Left ventricle myocardium inferior (tissue), 1 donor: ENCODE results near the gene LFNG. TPM values are rescaled to one million over a fixed set of nuclear protein-coding genes. Genes with fewer than 3 reads are reported as not detected.

Experiments used
- DNase-seq: peaks from one replicate; pipeline ENCODE4 v3.0.0-alpha.2; 2020
- H3K27ac ChIP-seq: fragments of 200-600 bp; replicated peaks from 2 replicates; pipeline ENCODE4 v1.8.0; 2021
- H3K27me3 ChIP-seq: fragments of 200-600 bp; 2 replicates; pipeline ENCODE4 v1.8.0; 2021; ENCODE audit warnings: low read depth
- H3K36me3 ChIP-seq: fragments of 200-600 bp; 2 replicates; pipeline ENCODE4 v1.8.0; 2021
- H3K4me1 ChIP-seq: fragments of 200-600 bp; 2 replicates; pipeline ENCODE4 v1.8.0; 2021
- H3K4me3 ChIP-seq: fragments of 200-600 bp; 2 replicates; pipeline ENCODE4 v1.8.0; 2021; ENCODE audit warnings: mild to moderate bottlenecking, moderate library complexity
- H3K9me3 ChIP-seq: fragments of 200-600 bp; replicated peaks from 2 replicates; pipeline ENCODE4 v1.8.0; 2021
- intact Hi-C: fragments of 100-400 bp; cut with micrococcal nuclease; formaldehyde crosslinking; loops from one replicate; pipeline ENCODE4 v1.11.0; 2022
- total RNA-seq: library from RNA; stranded (reverse); fragmentation: NEBNext Ultra II Directional; extraction: Animal tissue kit (Norgen Biotek cat#: 25700); gene quantifications from one replicate; pipeline ENCODE4 v1.2.1, GENCODE V29; 2021
- TF ChIP-seq, protein P1 (sequence below): fragments of 200-600 bp; IDR thresholded peaks from 2 replicates; pipeline ENCODE4 v1.8.0; 2021; ENCODE audit warnings: antibody characterized with exemption, mild to moderate bottlenecking, borderline replicate concordance
- donor health status: DM: no; HTN: yes; CAD: no; lungs with severe emphysema.

Gene LFNG
- total RNA-seq, 1 donor from 2014 or later: 5.2 TPM

DNA sequence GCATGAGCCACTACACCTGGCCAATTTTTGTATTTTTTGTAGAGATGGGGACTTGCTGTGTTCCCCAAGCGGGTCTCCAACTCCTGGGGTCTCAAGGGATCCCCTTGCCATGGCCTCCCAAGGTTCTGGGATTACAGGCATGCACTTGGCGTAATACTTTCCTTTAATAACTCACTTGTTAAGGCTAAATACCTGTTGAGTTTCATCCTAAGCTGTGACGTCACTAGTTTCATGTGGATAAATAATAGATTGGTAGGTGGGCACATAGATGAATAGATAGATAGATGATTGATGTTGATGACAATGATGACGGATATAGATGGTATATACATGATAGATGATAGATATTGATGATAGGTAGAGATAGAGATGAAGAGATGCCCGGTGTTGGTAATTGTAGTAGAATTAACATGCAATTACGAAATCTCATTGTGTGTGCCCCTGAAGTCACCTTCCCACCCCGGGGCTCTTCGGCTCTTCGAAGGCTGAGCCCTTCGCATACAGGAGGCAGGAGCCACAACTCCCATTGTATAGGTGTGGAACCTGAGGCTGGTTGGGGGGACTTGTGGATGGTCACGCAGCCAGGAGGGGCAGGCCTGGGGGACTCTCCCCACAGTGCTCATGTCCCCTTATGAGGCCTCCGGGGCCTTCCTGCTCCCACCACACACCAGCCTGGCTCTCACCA is 45.9 kb upstream of the LFNG start:
- no peak for DNase-seq
- no peak overlapping the region for H3K27ac ChIP-seq
- intact Hi-C loops: no loop called here
- no peaks in the 10 kb centered on the region for H3K36me3 ChIP-seq
- H3K9me3 ChIP-seq: no peaks in the 10 kb centered on the region
- H3K4me3 ChIP-seq: no peak overlapping the region
- H3K27me3 ChIP-seq: peaks cover 44% of the 10 kb centered on the region
- TF ChIP-seq, protein P1, sequence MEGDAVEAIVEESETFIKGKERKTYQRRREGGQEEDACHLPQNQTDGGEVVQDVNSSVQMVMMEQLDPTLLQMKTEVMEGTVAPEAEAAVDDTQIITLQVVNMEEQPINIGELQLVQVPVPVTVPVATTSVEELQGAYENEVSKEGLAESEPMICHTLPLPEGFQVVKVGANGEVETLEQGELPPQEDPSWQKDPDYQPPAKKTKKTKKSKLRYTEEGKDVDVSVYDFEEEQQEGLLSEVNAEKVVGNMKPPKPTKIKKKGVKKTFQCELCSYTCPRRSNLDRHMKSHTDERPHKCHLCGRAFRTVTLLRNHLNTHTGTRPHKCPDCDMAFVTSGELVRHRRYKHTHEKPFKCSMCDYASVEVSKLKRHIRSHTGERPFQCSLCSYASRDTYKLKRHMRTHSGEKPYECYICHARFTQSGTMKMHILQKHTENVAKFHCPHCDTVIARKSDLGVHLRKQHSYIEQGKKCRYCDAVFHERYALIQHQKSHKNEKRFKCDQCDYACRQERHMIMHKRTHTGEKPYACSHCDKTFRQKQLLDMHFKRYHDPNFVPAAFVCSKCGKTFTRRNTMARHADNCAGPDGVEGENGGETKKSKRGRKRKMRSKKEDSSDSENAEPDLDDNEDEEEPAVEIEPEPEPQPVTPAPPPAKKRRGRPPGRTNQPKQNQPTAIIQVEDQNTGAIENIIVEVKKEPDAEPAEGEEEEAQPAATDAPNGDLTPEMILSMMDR: no peak
- peaks cover 31% of the 10 kb centered on the region for H3K4me1 ChIP-seq

DNA sequence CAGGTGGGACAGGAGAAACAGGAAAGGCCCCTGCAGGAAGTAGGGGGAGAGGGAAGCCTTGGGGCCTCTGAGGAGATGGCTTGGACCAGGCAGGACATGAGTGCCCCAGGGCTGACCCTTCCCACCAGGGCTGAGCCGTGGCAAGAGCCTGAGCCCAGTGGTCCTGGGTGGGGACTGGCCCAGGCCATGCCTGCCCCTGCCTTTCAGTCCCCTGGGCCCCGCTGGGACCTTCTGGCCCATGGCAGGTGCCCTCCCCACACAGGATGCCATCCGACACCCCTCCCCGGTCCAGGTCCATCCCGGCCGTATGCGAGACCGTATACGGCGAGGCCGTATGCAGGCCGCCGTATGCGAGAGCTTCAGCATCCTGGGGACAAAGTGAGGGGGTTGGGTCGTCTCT is 45.4 kb upstream of the LFNG start:
- H3K9me3 ChIP-seq: no peaks in the 10 kb centered on the region
- H3K4me3 ChIP-seq: no peak overlapping the region
- peaks cover 49% of the 10 kb centered on the region for H3K27me3 ChIP-seq
- H3K36me3 ChIP-seq: no peaks in the 10 kb centered on the region
- H3K27ac ChIP-seq: no peak overlapping the region
- intact Hi-C loops: no loop called here
- DNase-seq: no peak
- TF ChIP-seq, protein P1: no peak
- H3K4me1 ChIP-seq: peaks cover 34% of the 10 kb centered on the region

DNA sequence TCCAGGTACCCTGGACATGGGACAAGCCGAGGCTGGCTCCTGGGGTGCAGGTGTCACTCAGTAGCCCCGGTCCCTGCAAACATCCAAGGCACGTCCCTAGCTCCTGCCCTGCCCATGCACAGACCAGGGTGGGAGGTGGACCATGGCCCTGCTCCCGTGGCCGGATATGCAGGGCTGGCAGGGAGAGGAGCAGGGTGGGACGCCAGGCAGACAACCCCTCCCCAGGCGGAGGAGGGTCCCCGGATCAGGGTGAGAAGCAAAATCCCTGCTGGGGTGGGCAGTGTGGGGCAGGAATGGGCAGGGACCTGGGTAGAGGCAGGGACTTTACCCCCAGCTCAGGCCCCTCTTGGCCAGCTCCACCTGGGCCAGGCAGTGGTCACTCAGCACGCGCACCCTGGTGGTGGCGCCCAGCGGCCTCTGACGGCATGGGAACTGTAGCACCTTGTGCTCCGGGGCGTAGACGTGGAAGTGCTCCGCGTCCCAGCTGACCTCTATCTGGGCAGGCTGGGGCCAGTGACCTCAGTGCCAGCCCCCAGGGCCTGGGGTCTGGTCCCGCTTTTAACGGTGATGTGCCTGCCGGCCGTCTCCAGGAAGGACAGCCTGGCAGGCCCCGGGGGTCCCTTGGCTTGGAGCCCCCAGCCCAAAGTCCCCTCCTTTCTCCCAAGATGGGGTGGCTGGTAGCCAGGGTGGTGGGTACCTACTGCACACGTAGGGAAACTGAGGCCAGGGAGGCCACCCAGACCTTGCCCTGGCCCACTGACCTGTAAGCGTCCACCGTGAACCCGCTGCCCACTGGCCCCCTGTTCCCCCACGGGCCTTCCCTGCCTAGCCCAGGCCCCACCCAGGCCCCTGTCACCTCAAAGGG is 44.5 kb upstream of the LFNG start:
- Histone ChIP-seq H3K4me1 (peaks cover 42% of the 10 kb centered on the region), H3K9me3 (no peaks in the 10 kb centered on the region), H3K27me3 (peaks cover 57% of the 10 kb centered on the region), H3K36me3 (no peaks in the 10 kb centered on the region), H3K4me3 (no peak overlapping the region), H3K27ac (no peak overlapping the region)
- intact Hi-C loops: no loop called here
- TF ChIP-seq, protein P1: no peak
- no peak for DNase-seq

DNA sequence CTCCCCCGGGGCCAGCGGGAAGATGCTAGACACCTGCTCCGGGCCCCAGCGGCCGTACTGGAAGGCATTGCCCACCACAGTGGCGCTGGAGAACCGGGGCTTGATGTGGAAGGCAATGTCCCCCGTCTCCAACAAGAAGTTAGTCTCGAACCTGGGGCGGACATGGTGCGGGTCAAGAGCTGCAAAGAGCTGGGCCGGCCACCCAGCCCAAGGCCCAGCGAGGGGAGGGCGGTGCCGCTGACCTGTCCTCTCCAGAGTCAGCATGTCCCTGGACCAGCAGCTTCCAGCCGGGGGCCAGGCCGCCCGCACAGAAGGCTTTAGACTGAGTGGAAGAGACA is 43.9 kb upstream of the LFNG start:
- no peak overlapping the region for H3K27ac ChIP-seq
- H3K4me1 ChIP-seq: peaks cover 47% of the 10 kb centered on the region
- no peak for DNase-seq
- no peaks in the 10 kb centered on the region for H3K36me3 ChIP-seq
- no peak overlapping the region for H3K4me3 ChIP-seq
- intact Hi-C loops: no loop called here
- H3K9me3 ChIP-seq: no peaks in the 10 kb centered on the region
- H3K27me3 ChIP-seq: peaks cover 57% of the 10 kb centered on the region
- TF ChIP-seq, protein P1: no peak

DNA sequence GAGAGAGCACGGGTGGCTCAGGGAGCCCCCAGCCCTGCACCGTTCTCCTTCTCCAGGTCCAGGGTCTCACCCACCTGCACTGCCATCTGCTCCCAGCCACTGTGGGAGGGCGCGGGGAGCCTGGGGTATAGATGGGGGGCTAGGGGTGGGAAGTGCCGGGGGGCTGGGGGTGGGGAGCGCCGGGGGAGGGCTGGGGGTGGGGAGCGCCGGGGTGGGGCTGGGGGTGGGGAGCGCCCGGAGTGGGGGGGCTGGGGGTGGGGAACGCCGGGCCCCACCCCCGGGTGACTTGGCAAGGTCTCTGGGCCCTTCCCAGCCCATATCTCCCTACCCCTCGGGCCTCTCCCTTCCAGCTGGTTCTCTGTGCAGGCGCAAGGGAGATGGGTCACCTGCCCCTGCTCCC is 43.3 kb upstream of the LFNG start, which contains the start of gene GRIFIN:
GRIFIN (minus strand) TSS at position 101 of the 400 bp plus-strand sequence; CDS start at position 86, 15 bp downstream.
- TF ChIP-seq, protein P1: no peak
- no peak for DNase-seq
- Histone ChIP-seq H3K27ac (no peak within 1 kb of the TSS), H3K4me1 (peaks cover 43% of the 10 kb centered on the region), H3K9me3 (no peaks in the 10 kb centered on the region), H3K36me3 (no peaks in the 10 kb centered on the region), H3K27me3 (peaks cover 54% of the 10 kb centered on the region), H3K4me3 (no peak within 1 kb of the TSS)
- intact Hi-C loops: no loop called here
